Glomerular visceral epithelial cell (primary cell): ENCODE results near the gene KDM1B.
A peak's percentile ranks its signal among the peaks of the same experiment; 100 is the strongest.
"Not testable (repeated sequence)": the region's sequence is repeated elsewhere in the genome, so short reads cannot be mapped to it uniquely, and the experiment has no call there.

Source experiments
- DNase-seq: peaks from one replicate; pipeline ENCODE4 v3.0.0-alpha.2; 2016; ENCODE audit errors: extremely low spot score

KDM1B gene

DNA sequence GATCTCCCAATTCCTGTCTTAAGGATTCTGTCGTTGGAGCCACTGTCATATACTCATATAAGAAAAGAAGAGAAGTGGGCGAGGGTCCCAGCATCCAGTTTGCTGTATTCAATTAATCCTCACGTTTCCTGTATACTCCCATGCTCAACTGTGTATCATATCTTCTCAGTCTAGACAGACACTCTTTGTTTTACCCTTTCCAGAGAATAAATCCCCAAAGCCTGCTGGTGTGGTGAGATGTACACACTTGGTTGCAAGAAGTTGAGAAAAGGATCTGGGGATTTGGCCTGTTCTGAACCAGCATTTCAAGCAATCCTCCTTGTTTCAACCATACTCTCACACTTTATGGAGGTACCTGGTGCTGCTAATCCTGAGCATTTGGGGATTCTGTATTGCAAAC, 3.4 kb upstream of the KDM1B start:
- DNase-seq = no peak

DNA sequence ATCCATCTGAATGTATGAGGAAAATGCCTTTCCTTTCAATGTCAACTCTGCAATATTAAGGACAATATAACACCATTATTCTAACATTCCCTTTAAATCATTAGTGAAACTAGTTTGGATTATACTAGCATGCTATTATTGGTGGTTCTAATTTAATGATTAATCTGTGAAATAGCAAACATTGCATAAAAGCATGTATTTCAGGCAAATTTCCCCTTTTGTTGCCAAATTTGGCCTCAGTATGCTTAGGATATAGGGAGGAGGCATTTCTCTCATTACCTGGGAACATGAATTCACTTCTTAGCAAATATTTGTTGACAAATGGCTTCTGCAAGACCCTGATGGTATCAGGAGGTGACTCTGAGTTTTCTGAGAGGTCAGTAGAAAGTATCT, 1.9 kb upstream of the KDM1B start:
- DNase-seq = no peak

DNA sequence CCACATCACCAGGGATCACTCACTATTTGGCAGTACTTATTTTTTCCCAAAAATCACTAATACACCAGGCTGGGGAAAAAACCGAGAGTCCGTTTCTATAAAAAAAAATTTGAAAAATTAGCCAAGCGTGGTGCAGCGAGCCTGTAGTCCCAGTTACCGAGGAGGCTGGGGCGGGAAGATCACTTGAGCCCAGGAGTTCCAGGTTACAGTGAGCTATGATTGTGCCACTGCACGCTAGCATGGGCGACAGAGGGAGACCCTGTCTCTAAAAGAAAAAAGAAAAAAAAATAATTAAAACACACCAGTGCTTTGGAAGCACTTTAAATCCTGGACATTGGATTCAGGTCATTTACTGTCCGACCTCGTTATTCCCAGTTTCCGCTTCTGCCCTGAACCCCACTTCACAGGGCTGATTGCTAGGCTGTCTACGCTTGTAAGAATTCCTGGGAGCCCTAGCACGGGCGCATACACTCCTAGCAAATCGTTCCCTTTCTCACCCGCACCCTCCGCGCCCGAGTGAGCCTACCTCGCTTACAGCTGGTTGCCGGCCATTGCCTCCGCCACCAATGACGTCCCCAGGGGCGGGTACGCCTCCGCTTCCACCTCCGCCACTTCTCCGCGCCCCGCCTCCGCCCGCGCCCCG, 594 bp upstream of the KDM1B start, which contains the start of gene TPMT:
TPMT (minus strand) TSS at position 571 of the 643 bp plus-strand sequence. CDS start 5,950 bp downstream, outside the sequence.
- peak; percentile 44 for DNase-seq

DNA sequence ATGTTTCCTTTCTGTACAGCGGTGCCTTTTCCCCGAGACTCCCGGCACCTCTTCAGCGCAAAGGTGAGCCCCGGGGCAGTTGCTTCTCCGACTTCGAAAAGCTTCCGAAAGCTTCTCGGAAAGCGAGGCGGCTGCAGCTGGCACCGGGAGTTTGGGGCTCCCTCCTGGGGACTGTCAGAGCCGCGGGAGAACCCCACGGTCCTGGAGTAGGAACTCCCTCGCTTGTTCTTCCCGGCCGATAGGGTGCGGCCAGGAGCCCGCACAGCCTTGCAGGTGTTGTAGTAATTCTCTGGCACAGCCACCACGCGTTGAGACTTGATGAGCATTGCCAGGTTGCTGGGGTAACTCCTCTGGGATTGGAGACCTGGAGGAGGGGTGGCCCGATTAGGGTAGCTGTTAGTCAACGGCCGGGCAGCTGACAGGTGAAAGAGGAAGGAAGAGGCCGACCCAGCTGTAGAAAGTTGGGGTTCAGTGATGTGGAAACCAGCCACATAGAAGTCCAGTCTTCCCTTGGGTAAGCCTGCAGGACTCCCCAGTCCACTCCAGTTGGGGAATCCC, 721 bp downstream of the KDM1B start:
- DNase-seq = peak; percentile 74

DNA sequence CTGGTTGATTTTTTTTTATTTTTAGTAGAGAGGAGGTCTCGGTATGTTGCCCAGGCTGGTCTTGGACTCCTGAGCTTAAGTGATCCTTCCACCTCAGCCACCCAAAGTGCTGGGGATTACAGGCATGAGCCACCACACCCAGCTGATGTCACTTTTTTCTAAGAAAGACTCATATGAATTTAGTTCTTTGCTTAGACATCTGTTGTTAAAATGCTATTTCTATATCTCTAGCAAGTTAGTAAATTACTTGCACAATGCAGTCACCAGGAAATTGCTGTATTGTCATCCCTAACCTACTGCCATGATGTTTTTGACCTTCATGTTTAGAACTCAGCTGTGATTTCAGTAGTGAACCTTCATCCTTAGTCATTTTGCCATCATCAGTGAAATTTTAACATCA, 5.7 kb downstream of the KDM1B start:
- no peak for DNase-seq

DNA sequence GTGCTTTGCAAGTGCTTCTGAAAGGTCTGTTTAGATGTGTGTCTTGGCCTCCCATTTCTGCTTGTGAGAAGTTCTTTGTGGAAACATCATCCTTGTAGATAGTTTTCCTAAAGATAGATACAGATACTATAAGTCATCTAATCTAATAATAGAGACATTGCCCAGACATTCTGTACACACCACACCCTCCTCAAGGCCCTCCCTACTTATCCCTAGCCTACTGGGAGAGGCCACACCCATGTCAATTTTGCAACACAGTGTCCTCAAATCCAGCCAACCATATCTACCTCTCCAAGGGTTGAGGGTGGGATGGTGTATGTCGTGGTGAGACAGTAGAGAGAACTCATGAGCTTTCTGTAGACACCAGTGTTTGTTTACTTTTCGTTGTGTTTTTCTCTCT, 6.2 kb downstream of the KDM1B start:
- no peak for DNase-seq

DNA sequence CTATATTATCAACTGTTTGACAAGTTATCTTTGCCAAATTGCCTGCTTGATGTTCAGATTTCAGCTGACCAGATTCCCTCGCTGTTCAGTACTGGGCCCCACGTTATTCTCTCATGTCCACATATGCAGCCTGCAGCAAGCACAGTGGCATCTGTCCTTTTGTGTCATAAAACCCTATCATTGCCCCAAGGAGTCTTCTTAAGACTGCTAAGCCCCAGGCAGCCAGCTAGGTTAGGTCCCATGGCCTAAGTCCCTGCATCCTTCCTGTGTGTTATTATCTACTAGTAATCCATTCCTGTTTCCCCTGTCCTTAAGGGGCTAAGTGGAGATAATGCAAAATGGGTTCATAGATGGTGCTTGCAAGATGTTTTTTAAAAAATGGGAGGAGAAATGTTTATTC, 7.2 kb downstream of the KDM1B start:
- no peak for DNase-seq

DNA sequence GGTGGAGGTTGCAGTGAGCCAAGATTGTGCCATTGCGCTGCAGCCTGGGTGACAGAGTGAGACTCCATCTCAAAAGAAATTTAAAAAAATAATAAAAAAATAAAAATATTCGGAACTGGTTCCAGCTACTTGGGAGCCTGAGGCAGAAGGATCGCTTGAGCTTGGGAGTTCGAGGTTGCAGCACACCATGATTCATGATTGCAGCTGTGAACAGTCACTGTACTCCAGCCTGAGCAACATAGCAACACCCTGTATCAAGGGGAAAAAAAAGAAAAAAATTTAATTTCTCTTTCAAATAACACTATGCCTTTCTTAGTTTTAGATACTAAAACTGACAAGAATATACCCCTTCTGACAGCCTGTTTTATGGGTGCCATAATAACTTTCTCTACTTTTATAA, 10.5 kb downstream of the KDM1B start:
- no peak for DNase-seq

DNA sequence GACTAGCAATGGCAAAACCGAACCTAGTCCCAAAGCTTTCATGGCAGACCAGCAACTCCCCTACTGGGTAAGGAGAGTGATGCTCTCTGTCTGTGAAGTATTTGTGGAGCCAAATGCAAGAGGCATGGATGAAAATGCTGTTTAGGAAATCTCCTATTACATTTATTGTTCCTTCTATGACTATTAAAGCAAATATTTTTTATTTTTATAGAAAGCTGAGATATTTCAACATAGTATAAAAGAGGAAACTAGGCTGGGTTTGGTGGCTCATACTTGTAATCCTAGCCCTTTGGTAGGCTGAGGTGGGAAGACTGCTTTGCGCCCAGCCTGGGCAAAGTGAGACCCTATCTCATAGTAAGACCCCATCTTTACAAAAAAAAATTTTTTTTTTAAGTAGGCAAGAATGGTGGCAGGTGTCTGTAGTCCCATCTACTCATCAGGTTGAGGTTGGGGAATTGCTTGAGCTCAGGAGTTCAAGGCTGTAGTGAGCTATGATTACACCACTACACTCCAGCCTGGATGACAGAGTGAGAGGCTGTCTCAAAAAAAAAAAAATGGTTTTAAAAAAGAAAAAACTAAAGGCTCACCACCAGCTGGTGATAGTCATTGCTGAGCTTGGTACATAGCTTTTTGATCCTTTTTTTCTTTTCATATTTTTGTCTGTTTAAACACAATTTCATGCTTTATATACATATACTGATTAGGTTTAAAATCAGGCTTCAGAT, 11.3 kb downstream of the KDM1B start:
- no peak for DNase-seq

DNA sequence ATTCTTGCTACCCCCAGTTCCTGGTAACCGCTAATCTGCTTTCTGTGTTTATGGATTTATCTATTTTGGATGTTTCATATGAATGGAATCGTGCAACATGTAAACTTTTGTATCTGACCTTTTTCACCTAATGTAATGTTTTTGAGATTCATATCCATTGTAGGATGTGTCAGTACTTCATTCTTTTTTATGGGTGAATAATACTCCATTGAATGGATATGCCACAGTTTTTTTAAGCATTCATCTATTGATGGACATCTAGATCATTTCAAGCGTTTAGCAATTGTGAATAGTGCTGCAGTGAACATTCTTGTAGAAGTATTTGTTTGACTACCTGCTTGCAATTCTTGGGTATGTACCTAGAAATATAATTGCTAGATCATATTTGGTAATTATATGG, 13.0 kb downstream of the KDM1B start:
- DNase-seq = no peak

DNA sequence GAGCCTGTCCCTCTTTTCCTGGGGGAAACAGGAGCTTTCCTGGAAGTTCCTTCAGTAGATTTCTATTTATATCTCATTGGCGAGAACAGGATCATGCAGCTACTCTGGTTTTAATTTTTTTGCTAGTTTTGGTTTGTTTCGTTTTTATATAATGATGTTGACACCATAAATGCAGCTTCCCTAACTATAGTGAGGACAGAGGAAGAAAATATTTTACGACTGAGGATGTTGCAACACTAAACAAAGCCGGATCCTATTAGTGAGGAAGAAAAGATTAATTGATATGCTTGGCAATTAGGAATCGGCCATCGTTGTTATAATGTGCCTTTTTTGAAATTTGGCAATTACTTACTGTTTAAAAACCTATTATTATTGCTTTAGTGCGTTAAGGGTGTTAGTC, 16.6 kb downstream of the KDM1B start:
- no peak for DNase-seq

DNA sequence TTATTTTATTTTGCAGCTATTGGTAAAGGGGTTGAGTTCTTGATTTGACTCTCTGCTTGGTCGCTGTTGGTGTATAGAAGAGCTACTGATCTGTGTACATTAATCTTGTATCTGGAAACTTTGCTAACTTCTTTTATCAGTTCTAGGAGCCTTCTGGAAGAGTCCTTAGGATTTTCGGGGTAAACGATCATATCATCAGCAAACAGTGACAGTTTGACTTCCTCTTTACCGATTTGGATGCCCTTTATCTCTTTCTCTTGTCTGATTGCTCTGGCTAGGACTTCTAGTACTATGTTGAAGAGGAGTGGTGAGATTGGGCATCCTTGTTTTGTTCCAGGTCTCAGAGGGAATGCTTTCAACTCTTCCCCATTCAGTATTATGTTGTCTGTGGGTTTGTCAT, 21.0 kb downstream of the KDM1B start:
- not testable (repeated sequence) for DNase-seq

DNA sequence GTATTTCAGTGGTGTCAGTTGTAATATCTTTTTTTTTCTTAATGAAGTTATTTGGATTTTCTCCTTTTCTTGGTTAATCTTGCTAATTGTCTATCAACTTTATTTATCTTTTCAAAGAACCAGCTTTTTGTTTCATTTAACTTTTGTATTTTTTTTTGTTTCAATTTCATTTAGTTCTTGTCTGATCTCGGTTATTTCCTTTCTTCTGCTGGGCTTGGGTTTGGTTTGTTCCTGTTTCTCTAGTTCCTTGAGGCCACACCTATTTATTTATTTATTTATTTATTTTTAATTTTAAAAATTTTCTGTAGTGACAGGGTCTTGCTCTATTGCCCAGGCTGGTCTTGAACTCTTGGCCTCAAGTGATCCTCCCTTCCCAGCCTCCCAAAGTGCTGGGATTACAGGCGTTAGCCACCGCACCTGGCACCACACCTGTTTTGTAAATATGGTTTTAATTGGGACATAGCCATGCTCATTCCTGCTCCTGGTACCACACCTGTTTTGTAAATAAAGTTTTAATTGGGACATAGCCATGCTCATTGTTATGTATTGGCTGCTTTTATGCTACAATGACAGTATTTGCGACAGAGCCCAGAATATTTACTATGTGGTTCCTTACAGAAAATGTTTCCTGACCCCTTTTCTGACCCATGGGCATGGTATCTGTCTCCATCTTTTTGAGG, 22.2 kb downstream of the KDM1B start:
- DNase-seq = no peak

DNA sequence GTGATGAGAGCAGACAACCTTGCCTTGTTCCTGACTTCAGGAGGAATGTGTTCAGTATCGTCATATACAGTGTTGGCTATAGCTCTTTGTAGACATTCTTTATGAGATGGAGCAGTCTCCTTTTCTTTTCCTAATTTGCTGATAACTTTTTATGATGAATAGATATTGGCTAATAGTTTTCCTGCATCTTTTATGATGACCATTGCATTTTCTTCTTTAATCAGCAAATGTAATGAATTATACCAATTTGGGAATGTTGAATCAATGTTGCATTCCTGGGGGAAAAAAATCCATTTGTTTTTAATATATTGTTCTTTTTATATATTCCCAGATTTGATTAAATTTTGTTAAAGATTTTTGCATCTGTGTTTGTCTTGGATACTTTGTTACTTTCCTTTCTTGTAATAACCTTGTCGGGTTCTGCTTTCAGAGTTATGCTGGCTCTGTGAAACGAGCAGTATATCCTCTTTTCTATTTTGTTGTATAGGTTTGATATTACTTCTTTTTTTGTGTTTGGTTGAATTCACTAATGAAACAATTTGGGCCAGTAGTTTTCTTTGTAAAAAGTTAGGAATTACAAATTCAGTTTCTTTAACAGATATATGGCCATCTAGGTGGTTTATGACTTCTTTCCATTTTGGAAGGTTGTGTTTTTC, 23.9 kb downstream of the KDM1B start:
- DNase-seq = no peak

DNA sequence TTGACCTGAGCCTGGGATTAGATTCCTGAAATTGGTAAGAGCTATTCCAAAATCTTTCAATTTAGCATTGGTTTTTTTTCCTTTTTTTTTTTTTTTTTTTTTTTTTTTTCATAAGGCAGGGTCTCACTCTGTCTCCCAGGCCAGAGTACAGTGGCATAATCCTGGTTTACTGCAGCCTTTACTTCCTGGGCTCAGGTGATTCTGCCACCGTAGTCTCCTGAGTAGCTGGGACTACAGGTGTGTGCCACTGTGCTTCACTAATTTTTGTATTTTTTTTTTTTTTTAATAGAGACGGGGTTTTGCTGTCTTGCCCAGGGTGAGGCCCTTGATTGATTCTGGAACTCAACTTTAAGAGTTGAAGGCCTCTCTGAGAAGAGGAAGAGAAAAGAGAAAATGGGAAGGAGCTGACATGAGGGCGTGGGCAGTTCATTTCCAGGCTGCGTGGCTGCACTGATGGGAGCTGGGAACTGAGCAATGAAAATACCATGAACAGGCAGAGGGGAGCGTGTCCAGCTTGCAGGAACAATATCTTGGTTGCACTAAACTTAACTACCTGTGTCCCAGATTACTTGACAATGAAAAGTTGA, 24.6 kb downstream of the KDM1B start:
- no peak for DNase-seq

DNA sequence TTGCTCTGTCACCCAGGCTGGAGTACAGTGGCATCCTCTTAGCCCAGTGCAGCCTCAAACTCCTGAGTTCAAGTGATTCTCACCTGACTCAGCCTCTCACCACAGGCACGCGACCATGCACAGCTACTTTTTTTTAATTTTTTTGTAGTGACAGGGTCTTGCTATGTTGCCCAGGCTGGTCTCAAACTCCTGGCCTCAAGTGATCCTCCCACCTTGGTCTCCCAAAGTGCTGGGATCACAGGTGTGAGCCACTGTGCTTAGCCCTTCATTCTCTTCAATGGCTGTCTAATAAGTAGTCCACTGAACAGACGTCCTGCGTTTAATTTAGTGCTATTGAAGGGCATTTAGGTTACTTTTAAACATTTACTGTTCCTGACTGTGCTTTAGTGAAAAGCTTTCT, 27.3 kb downstream of the KDM1B start:
- DNase-seq = no peak

DNA sequence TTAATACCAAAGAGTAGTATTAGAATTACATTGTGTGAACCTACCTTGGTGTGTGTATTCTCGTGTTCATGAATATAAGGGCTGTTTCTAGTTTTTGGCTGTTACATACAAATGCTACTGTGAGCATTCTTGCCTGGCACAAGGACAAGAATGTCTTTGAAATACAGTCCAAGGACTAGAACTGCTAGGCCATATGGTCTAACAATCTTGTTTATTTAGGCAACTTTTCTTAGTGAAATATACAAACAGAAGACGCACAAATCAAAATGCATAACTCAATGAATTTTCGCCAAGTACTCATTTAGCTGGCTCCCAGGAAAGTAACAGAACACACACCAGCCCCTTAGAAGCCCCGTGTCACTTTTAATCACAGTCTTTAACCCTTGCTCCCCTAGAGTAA, 28.5 kb downstream of the KDM1B start:
- DNase-seq = no peak

DNA sequence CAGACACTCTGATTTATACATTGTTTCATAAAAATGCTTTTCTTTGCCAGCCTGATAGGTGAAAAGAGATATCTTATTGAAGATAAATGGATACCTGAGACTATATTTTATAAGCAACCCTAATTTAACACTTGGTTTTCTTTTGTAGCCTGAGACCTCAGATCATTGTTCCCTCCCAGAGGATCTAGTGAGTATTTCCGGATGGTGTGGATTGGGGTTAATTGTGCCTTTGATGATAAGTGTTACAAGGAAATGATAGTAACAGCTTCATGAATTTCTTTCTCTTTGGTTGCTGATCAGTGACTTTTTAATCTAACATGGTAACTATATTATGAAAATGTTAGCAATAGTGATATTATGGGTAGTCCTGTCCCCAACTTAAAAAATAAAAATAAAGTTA, 30.4 kb downstream of the KDM1B start:
- DNase-seq = no peak

DNA sequence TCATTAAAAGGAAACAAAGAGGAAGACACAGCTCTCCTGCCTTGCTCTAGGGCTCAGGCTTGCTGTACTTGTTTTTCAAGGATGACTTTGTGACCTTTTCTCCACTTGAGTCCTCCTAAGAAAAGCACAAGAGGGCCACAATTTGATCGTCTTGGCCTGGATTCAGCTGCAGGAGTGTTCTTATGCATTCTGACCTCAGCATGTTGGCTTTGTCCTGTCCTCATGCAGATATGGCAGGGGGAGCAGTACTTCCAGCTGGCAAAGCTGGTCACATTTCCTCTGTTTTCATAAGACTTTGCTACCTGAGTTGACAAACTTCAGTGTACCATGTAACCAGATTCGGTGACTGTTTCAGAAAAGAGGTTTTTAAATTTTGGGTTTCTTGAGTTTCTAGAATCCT, 30.8 kb downstream of the KDM1B start:
- DNase-seq = no peak

DNA sequence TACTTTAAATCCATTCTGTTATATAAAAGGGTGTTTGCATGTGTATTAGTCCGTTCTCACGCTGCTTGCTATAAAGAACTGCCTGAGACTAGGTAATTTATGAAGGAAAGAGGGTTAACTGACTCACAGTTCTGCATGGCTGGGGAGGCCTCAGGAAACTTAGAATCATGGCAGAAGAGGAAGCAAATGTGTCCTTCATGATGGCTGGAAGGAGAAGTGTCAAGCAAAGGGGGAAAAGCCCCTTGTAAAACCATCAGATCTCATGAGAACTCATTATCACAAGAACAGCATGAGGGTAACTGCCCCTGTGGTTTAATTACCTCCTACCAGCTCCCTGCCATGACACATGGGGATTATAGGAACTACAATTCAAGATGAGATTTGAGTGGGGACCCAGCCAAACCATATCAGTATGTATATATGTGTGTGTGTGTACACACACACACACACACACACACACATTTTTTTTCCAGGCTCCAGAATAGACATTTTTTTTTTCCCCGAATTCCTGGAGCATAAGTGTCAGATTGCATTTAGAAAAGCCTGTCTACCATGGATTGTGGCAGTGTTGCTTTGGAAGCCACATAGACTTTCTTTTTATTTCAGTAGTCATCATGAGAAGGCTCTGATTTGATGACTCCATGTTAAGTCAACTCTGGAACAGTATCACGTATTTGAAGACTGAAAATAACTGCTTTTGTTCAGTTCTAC, 31.5 kb downstream of the KDM1B start:
- DNase-seq = no peak

DNA sequence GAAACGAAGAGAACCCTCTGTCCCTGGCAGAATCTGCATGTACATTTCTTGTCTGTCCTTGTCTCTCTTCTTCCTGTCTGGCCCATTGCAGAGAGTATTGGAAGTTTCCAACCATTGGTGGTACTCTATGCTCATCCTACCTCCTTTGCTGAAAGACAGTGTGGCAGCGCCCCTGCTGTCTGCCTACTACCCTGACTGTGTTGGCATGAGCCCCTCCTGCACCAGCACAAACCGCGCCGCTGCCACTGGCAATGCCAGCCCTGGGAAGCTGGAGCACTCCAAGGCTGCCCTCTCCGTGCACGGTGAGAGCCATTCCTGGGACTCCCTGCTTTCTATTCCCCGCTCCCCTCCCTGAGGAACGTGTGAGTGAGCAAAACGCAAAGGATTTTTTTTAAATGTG, 32.5 kb downstream of the KDM1B start:
- no peak for DNase-seq
